Measurements from ENCODE around the gene FYN.
A peak's percentile ranks its signal among the peaks of the same experiment; 100 is the strongest.

The FYN gene

GRCh38 chr6:111766201-111766857, 106.9 kb downstream of the FYN start:
- no peak for DNase-seq

GRCh38 chr6:111765763-111766162, 107.5 kb downstream of the FYN start:
- DNase-seq, result no peak

GRCh38 chr6:111764238-111765175, 108.7 kb downstream of the FYN start:
- DNase-seq, result peak; percentile 65

- no peak for DNase-seq
Measured at GRCh38 chr6:111763381-111763780, 109.9 kb downstream of the FYN start.

- peak; percentile 62 for DNase-seq
Measured at GRCh38 chr6:111761783-111762312, 111.4 kb downstream of the FYN start.

GRCh38 chr6:111761212-111761611, 112.0 kb downstream of the FYN start:
- no peak for DNase-seq

GRCh38 chr6:111759836-111760785, 113.1 kb downstream of the FYN start:
- peak; percentile 66 for DNase-seq

GRCh38 chr6:111759331-111759835, 113.9 kb downstream of the FYN start:
- peak; percentile 68 for DNase-seq

- peak; percentile 68 for DNase-seq
Measured at GRCh38 chr6:111758608-111759329, 114.5 kb downstream of the FYN start.

- DNase-seq, result no peak
Measured at GRCh38 chr6:111757342-111757741, 115.9 kb downstream of the FYN start.

- no peak for DNase-seq
Measured at GRCh38 chr6:111754423-111754822, 118.8 kb downstream of the FYN start.

- DNase-seq, result no peak
Measured at GRCh38 chr6:111753573-111753972, 119.7 kb downstream of the FYN start.

GRCh38 chr6:111752476-111752875, 120.8 kb downstream of the FYN start:
- no peak for DNase-seq

GRCh38 chr6:111750753-111751673, 122.2 kb downstream of the FYN start:
- no peak for DNase-seq

GRCh38 chr6:111750153-111750552, 123.1 kb downstream of the FYN start:
- DNase-seq, result no peak

GRCh38 chr6:111748231-111748647, 125.0 kb downstream of the FYN start:
- no peak for DNase-seq

- DNase-seq, result no peak
Measured at GRCh38 chr6:111747829-111748228, 125.4 kb downstream of the FYN start.

- no peak for DNase-seq
Measured at GRCh38 chr6:111747396-111747795, 125.9 kb downstream of the FYN start.

GRCh38 chr6:111746983-111747382, 126.3 kb downstream of the FYN start:
- DNase-seq, result no peak

- no peak for DNase-seq
Measured at GRCh38 chr6:111745636-111746035, 127.6 kb downstream of the FYN start.

GRCh38 chr6:111745186-111745585, 128.1 kb downstream of the FYN start:
- DNase-seq, result no peak

Data from activated T-cell treated with anti-CD3 and anti-CD28 coated beads, Interleukin-2, amount 50 U/mL, for 1 hour (primary cell).